Measurements from ENCODE around the gene APLP2. TPM values are rescaled to one million over a fixed set of nuclear protein-coding genes. Genes with fewer than 3 reads are reported as not detected.
"Not testable (repeated sequence)": the region's sequence is repeated elsewhere in the genome, so short reads cannot be mapped to it uniquely, and the experiment has no call there.

Gene APLP2
- total RNA-seq, 1 donor, result 278 TPM

GRCh38 chr11:130191896-130192295 is 122.2 kb downstream of the APLP2 start:
- no peak overlapping the region for H3K4me3 ChIP-seq (ENCODE audit: low read depth, low read length)
- TF ChIP-seq, protein P1, sequence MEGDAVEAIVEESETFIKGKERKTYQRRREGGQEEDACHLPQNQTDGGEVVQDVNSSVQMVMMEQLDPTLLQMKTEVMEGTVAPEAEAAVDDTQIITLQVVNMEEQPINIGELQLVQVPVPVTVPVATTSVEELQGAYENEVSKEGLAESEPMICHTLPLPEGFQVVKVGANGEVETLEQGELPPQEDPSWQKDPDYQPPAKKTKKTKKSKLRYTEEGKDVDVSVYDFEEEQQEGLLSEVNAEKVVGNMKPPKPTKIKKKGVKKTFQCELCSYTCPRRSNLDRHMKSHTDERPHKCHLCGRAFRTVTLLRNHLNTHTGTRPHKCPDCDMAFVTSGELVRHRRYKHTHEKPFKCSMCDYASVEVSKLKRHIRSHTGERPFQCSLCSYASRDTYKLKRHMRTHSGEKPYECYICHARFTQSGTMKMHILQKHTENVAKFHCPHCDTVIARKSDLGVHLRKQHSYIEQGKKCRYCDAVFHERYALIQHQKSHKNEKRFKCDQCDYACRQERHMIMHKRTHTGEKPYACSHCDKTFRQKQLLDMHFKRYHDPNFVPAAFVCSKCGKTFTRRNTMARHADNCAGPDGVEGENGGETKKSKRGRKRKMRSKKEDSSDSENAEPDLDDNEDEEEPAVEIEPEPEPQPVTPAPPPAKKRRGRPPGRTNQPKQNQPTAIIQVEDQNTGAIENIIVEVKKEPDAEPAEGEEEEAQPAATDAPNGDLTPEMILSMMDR (IDR thresholded peaks at IDR 0.05; ENCODE audit: insufficient read depth, low read depth, low read length), result no peak
- DNase-seq (ENCODE audit: low read depth), result no peak

DNA sequence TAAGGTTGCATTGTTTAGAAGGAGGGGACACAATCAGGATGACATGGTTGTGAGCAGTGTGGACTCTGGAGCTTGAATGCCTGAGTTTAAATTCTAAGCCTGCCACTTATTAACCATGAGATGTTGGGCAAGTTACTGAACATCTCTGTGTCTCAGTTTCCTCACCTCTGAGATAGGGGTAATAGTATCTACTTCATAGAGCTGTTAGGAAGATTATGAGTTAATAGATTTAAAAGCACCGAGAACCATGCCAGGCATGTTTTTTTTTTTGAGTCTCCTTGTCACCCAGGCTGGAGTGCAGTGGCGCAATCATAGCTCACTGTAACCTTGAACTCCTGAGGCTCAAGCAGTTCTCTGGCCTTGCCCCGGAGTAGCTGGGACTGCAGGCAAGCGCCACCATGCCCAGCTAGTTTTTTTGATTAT is 123.2 kb downstream of the APLP2 start:
- DNase-seq (ENCODE audit: low read depth), result no peak
- no peak overlapping the region for H3K4me3 ChIP-seq (ENCODE audit: low read depth, low read length)
- TF ChIP-seq, protein P1 (IDR thresholded peaks at IDR 0.05; ENCODE audit: insufficient read depth, low read depth, low read length), result no peak

GRCh38 chr11:130193551-130193950 is 123.9 kb downstream of the APLP2 start:
- DNase-seq (ENCODE audit: low read depth), result not testable (repeated sequence)

More at GRCh38 chr11:130193551-130193950, 123.9 kb downstream of the APLP2 start:
- H3K4me3 ChIP-seq (ENCODE audit: low read depth, low read length), result not testable (repeated sequence)

Small RNAs within 50 kb of the gene (small RNA-seq; reads per million reads assigned to genes)
- not detected for gene RF00015
- gene RPL34P21, result not detected

Other genes starting within 250 kb of the APLP2 start
- 17.4 and 22.5 TPM in 2 replicates for gene NFRKB, start 174.3 kb upstream of the APLP2 start, total RNA-seq
- gene PRDM10, start 67.1 kb upstream of the APLP2 start, total RNA-seq, result 6.1 and 8.6 TPM in 2 replicates
- under 0.01 TPM in 1 of 2 replicates, not detected in the other for gene ST14, start 89.9 kb downstream of the APLP2 start, total RNA-seq
- 27.7 and 41.5 TPM in 2 replicates for gene ZBTB44, start 245.0 kb downstream of the APLP2 start, total RNA-seq

All from fibroblast of villous mesenchyme (primary cell).